SK-N-SH (cell line): ENCODE measurements around the gene HTT. TPM values are rescaled to one million over a fixed set of nuclear protein-coding genes. Genes with fewer than 3 reads are reported as not detected.

Experiments used
- CTCF ChIA-PET: fragments of 300-600, 350-600 bp; formaldehyde crosslinking; extraction: SDS; loops from one replicate; lab custom pipeline; 2021; lab: Yijun Ruan, JAX
- POLR2A ChIA-PET: fragments of 350-600 bp; sonication (Branson Sonifier 250); formaldehyde crosslinking; extraction: SDS; loops from one replicate; lab custom pipeline; 2020; ENCODE audit warnings: antibody characterized with exemption, inconsistent platforms; lab: Yijun Ruan, JAX
- DNase-seq: peaks from one replicate; pipeline ENCODE4 v3.0.0; 2012
- H2AFZ ChIP-seq: fragments of 200-600 bp; sonication (generic); 2 replicates; pipeline ENCODE4 v1.8.1; 2016; ENCODE audit warnings: antibody characterized with exemption, mild to moderate bottlenecking, low read depth
- H3F3A ChIP-seq: fragments of 200-600 bp; sonication (generic); replicated peaks from 2 replicates; pipeline ENCODE3; 2016; ENCODE audit warnings: antibody characterized with exemption, mild to moderate bottlenecking; ENCODE audit not compliant: insufficient read depth
- H3K27ac ChIP-seq, 2 experiments: fragments of 200-500 bp in 1 of 2; fragments of 200-600 bp in 1 of 2; sonication (Bioruptor generic) in 1 of 2; sonication (generic), shearing (Covaris generic) in 1 of 2; 2 replicates each; pipeline versions ENCODE4 v1.5.1 to v1.6.1; 2014 to 2016; ENCODE audit warnings: low read depth in 2 of 2, inconsistent platforms in 1 of 2, low read length in 1 of 2, mild to moderate bottlenecking in 1 of 2, mixed read lengths in 1 of 2
- H3K27me3 ChIP-seq: fragments of 200-600 bp; sonication (generic), shearing (Covaris generic); 2 replicates; pipeline ENCODE4 v1.6.1; 2016; ENCODE audit warnings: mixed run types; ENCODE audit not compliant: insufficient read depth
- H3K36me3 ChIP-seq, 2 experiments: fragments of 200-500 bp in 1 of 2; fragments of 200-600 bp in 1 of 2; sonication (Bioruptor generic) in 1 of 2; sonication (generic) in 1 of 2; replicated peaks in 1 of 2; 2 replicates each; pipeline versions ENCODE3 to v1.5.1; 2014 to 2016; ENCODE audit warnings: low read length in 1 of 2, mild to moderate bottlenecking in 1 of 2; ENCODE audit not compliant: insufficient read depth in 2 of 2, control insufficient read depth in 1 of 2
- H3K4me1 ChIP-seq, 2 experiments: fragments of 200-500 bp in 1 of 2; fragments of 200-600 bp in 1 of 2; sonication (Bioruptor generic) in 1 of 2; sonication (generic), shearing (Covaris generic) in 1 of 2; 2 replicates each; pipeline versions ENCODE4 v1.5.1 to v1.6.1; 2014 to 2016; ENCODE audit warnings: low read depth in 1 of 2, low read length in 1 of 2, mixed run types in 1 of 2; ENCODE audit not compliant: insufficient read depth in 2 of 2, control insufficient read depth in 1 of 2
- H3K4me2 ChIP-seq: fragments of 200-600 bp; sonication (generic), shearing (Covaris generic); 2 replicates; pipeline ENCODE4 v1.6.1; 2017; ENCODE audit warnings: mixed run types
- H3K4me3 ChIP-seq, 2 experiments: fragments of 200-500 bp in 1 of 2; fragments of 200-600 bp in 1 of 2; sonication (Bioruptor generic) in 1 of 2; sonication (generic), shearing (Covaris generic) in 1 of 2; 2 replicates each; pipeline versions ENCODE4 v1.5.1 to v1.8.1; 2014 to 2016; ENCODE audit warnings: low read depth in 2 of 2, inconsistent platforms in 1 of 2, low read length in 1 of 2, mild to moderate bottlenecking in 1 of 2, mixed read lengths in 1 of 2, moderate library complexity in 1 of 2
- H3K79me2 ChIP-seq: fragments of 200-600 bp; sonication (generic); 2 replicates; pipeline ENCODE4 v1.8.1; 2017; ENCODE audit warnings: mild to moderate bottlenecking; ENCODE audit not compliant: insufficient read depth
- H3K9ac ChIP-seq: fragments of 200-600 bp; sonication (generic); 2 replicates; pipeline ENCODE4 v1.6.1; 2017; ENCODE audit warnings: mixed run types
- H3K9me2 ChIP-seq: fragments of 200-600 bp; sonication (generic); 2 replicates; pipeline ENCODE4 v1.6.1; 2017; ENCODE audit warnings: mixed run types
- H3K9me3 ChIP-seq: fragments of 200-600 bp; sonication (generic); 2 replicates; pipeline ENCODE4 v1.6.1; 2017; ENCODE audit warnings: mixed run types, mild to moderate bottlenecking, moderate library complexity
- H4K20me1 ChIP-seq: fragments of 200-600 bp; sonication (generic); 2 replicates; pipeline ENCODE4 v1.6.1; 2017; ENCODE audit warnings: mild to moderate bottlenecking, mixed run types; ENCODE audit not compliant: insufficient read depth
- CHD2 ChIP-seq: fragments of 150-350 bp; IDR thresholded peaks from 2 replicates; pipeline ENCODE4 v1.6.1; 2018; ENCODE audit warnings: low read length; ENCODE audit not compliant: partially characterized antibody
- ELF1 ChIP-seq: IDR thresholded peaks from 2 replicates; pipeline ENCODE4 v1.4.0; 2012
- GATA2 ChIP-seq: sonication (generic); formaldehyde crosslinking; IDR thresholded peaks from 2 replicates; pipeline ENCODE4 v1.5.0; 2020; ENCODE audit warnings: mild to moderate bottlenecking, missing genetic modification reagents
- JUND ChIP-seq: IDR thresholded peaks from 2 replicates; pipeline ENCODE4 v1.4.0; 2012
- PBX3 ChIP-seq: IDR thresholded peaks from 2 replicates; pipeline ENCODE4; 2012
- RAD21 ChIP-seq: IDR thresholded peaks from 2 replicates; pipeline ENCODE4 v1.6.1; 2012; ENCODE audit warnings: mild to moderate bottlenecking, low read length
- RCOR1 ChIP-seq: fragments of 150-350 bp; IDR thresholded peaks from 2 replicates; pipeline ENCODE4 v1.6.1; 2017; ENCODE audit warnings: antibody characterized with exemption, low read length
- SIN3A ChIP-seq: IDR thresholded peaks from 2 replicates; pipeline ENCODE4 v1.6.1; 2012; ENCODE audit warnings: low read depth, mild to moderate bottlenecking, low read length, moderate library complexity, borderline replicate concordance
- TEAD4 ChIP-seq: IDR thresholded peaks from 2 replicates; pipeline ENCODE4 v1.4.0; 2012; ENCODE audit warnings: mild to moderate bottlenecking, borderline replicate concordance; ENCODE audit not compliant: insufficient read depth
- WGBS: methylation state at CpG from one replicate; pipeline ENCODE4 v1.1.6; 2017; ENCODE audit warnings: low lambda C conversion rate; 5-methylcytosine and 5-hydroxymethylcytosine counted together
- polyA plus RNA-seq, 3 experiments: library from polyadenylated mRNA; depleted of rRNA; stranded (reverse); fragments of >200 nt; gene quantifications; 2 replicates each; pipeline ENCODE4 v1.2.3, GENCODE V29; 2012
- TF ChIP-seq, protein P1 (sequence below): IDR thresholded peaks from 2 replicates; pipeline ENCODE4 v1.4.0; 2012; ENCODE audit warnings: low read depth, borderline replicate concordance
- TF ChIP-seq, protein P2 (sequence below): IDR thresholded peaks from 2 replicates; pipeline ENCODE4 v1.6.1; 2012; ENCODE audit warnings: mild to moderate bottlenecking, low read depth, low read length, moderate library complexity

The HTT gene
- polyA plus RNA-seq, 1 of the 3 experiments (the other 2 are of a cell fraction): 11.3 TPM

DNA sequence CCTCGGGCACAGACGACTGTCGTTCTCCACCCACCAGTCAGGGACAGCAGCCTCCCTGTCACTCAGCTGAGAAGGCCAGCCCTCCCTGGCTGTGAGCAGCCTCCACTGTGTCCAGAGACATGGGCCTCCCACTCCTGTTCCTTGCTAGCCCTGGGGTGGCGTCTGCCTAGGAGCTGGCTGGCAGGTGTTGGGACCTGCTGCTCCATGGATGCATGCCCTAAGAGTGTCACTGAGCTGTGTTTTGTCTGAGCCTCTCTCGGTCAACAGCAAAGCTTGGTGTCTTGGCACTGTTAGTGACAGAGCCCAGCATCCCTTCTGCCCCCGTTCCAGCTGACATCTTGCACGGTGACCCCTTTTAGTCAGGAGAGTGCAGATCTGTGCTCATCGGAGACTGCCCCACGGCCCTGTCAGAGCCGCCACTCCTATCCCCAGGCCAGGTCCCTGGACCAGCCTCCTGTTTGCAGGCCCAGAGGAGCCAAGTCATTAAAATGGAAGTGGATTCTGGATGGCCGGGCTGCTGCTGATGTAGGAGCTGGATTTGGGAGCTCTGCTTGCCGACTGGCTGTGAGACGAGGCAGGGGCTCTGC is 166.5 kb downstream of the HTT start:
- H3K79me2 ChIP-seq: no peaks in the 10 kb centered on the region
- TF ChIP-seq RAD21: no peak
- TF ChIP-seq SIN3A: no peak
- TF ChIP-seq JUND: no peak
- TF ChIP-seq GATA2 (CRISPR knock-in tag): no peak
- TF ChIP-seq, protein P1, sequence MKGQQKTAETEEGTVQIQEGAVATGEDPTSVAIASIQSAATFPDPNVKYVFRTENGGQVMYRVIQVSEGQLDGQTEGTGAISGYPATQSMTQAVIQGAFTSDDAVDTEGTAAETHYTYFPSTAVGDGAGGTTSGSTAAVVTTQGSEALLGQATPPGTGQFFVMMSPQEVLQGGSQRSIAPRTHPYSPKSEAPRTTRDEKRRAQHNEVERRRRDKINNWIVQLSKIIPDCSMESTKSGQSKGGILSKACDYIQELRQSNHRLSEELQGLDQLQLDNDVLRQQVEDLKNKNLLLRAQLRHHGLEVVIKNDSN: no peak
- TF ChIP-seq, protein P2, sequence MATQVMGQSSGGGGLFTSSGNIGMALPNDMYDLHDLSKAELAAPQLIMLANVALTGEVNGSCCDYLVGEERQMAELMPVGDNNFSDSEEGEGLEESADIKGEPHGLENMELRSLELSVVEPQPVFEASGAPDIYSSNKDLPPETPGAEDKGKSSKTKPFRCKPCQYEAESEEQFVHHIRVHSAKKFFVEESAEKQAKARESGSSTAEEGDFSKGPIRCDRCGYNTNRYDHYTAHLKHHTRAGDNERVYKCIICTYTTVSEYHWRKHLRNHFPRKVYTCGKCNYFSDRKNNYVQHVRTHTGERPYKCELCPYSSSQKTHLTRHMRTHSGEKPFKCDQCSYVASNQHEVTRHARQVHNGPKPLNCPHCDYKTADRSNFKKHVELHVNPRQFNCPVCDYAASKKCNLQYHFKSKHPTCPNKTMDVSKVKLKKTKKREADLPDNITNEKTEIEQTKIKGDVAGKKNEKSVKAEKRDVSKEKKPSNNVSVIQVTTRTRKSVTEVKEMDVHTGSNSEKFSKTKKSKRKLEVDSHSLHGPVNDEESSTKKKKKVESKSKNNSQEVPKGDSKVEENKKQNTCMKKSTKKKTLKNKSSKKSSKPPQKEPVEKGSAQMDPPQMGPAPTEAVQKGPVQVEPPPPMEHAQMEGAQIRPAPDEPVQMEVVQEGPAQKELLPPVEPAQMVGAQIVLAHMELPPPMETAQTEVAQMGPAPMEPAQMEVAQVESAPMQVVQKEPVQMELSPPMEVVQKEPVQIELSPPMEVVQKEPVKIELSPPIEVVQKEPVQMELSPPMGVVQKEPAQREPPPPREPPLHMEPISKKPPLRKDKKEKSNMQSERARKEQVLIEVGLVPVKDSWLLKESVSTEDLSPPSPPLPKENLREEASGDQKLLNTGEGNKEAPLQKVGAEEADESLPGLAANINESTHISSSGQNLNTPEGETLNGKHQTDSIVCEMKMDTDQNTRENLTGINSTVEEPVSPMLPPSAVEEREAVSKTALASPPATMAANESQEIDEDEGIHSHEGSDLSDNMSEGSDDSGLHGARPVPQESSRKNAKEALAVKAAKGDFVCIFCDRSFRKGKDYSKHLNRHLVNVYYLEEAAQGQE: no peak
- TF ChIP-seq ELF1: no peak
- no peak for TF ChIP-seq TEAD4
- TF ChIP-seq PBX3: no peak
- no peak for TF ChIP-seq RCOR1
- no peak for TF ChIP-seq CHD2
- no peaks in the 10 kb centered on the region for H4K20me1 ChIP-seq
- peaks cover 0 to 23% of the 10 kb centered on the region in 2 experiments; a peak in 1 of 4 replicates for H3K4me1 ChIP-seq
- DNase-seq: no peak
- peak overlapping the region in 1 of 2 experiments; percentile 50; a peak in 1 of 4 replicates for H3K27ac ChIP-seq
- H3K9me3 ChIP-seq: no peaks in the 10 kb centered on the region
- no peak overlapping the region for H3K4me3 ChIP-seq
- no peak overlapping the region for H3K9ac ChIP-seq
- no peaks in the 10 kb centered on the region for H3K27me3 ChIP-seq
- H3K4me2 ChIP-seq: no peak overlapping the region
- H3K9me2 ChIP-seq: no peaks in the 10 kb centered on the region
- H2AFZ ChIP-seq: no peak overlapping the region
- ChIA-PET POLR2A (no interaction called here), CTCF (interaction anchor here (1.2 kb wide), 1 partner anchor 48 kb away, joined by 3 read pairs; no protein-coding TSS in a partner anchor)
- H3K36me3 ChIP-seq: peaks cover 0 to 52% of the 10 kb centered on the region in 2 experiments
- 88% methylated on average over 3 of the region's 13 CpGs for WGBS
- H3F3A ChIP-seq: no peaks in the 10 kb centered on the region
